GM18909 (cell line): Measurements from ENCODE around the gene FRAT2.
A peak's percentile ranks its signal among the peaks of the same experiment; 100 is the strongest.
"Not testable (repeated sequence)": the region's sequence is repeated elsewhere in the genome, so short reads cannot be mapped to it uniquely, and the experiment has no call there.

ENCODE experiments used
- ATAC-seq: cut with Tn5 transposase; IDR thresholded peaks from one replicate; pipeline ENCODE4 v1.9.1; 2021; ENCODE audit warnings: mild to moderate bottlenecking; ENCODE audit not compliant: unreplicated experiment, poor library complexity

Gene FRAT2

DNA sequence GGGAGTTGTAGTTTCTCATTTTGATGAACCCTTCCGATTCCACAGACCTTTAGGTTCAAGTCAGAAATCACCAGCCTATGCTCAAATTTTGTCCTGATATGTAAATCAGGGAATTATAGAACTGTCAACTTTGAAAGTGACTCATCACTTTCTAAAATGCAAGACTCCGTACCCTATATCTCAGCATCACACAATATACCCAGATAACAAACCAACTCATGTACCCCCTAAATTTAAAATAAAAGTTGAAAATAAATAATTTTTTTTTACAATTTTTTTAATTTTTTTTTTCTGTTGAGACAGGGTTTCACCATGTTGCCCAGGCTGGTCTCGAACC lies 41.7 kb downstream of the FRAT2 start:
- ATAC-seq, result no peak

DNA sequence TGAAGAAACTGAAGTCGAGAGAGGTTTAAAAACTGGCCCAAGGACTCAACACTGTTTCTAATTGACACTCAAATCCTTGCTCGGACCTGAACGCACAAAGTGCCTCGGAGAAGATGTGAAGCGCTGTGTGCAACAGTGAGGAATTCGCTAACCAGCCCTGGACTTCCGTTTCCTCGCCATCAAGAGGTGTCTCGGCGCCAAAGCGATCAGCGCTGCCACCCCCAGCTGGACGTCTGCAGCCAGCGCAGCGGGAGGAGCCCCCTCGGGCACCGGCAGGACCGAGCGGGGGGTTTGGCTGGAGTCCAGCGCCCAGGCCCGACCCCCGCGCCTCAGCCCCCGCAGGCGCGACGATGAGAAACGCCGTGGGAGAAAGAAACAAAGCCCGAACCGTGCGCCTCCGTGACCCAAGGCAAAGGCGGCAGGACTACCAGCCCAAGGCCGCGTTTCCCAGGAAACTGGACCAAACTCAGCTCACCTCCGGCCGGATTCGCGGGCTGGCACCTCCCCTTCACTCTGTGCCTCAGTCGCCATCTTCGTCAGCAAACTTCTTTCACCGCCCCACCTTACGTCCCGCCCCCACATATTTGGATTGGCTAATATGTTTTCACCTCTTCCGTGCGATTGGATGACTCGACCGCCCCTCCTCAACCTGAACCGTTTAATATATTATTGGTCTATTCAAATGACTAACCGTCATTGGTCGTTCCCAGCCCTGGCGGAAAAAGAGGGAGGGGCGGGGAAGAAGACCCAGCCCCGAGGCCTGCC lies 42.2 kb downstream of the FRAT2 start, which contains the start of gene ARHGAP19:
ARHGAP19 (minus strand) TSS at position 541 of the 765 bp plus-strand sequence; CDS start at position 531, 10 bp downstream.
- ATAC-seq, result peak; percentile 97

DNA sequence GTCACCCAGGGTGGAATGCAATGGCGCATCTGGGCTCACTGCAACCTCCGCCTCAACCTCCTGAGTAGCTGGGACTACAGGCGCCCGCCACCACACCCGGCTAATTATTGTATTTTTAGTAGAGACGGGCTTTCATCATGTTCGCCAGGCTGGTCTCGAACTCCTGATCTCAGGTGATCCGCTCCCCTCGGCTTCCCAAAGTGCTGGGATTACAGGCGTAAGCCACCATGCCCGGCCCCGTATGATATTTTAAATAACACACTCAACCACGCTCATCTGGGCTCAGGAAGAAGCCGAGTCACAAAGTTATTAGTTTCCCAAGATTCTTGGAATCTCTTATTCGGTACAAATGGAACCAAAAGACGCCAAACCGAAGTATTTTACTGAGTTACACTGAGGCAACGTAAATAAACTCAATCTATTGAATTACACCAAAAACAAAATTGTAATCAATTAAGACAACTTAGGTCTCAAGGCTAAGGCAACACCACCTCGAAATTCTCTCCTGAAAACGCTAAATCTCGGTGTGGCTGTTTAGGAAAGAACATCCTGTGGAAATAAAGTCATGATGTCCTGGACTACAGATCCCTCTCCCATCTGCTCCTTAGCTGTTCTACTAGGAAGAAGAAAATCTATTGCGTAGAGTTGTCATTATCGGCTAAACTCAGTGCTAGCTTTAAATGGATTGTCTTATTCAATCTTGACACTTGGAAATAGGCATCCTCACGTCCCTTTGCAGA lies 43.0 kb downstream of the FRAT2 start:
- no peak for ATAC-seq

DNA sequence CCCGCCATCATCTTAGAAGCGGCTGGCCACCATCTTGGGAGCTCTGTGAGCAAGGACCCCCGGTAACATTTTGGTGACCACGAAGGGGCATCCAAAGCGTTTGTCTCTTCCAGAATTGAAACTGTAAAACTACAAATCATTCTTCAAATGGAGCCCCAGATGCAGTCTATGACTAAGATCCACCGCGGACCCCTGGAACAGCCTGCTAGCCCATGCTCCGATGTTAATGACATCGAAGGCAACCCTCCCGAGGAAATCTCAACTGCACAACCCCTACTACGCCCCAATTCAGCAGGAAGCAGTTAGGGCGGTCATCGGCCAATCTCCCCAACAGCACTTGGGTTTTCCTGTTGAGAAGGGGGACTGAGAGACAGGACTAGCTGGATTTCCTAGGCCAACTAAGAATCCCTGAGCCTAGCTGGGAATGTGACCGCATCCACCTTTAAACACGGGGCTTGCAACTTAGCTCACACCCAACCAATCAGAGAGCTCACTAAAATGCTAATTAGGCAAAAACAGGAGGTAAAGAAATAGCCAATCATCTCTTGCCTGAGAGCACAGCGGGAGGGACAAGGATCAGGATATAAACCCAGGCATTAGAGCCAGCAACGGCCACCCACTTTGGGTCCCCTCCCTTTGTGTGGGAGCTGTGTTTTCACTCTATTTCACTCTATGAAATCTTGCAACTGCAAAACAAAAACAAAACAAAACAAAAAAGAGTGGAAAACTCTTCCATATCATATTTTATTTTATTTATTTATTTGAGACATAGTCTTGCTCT lies 43.8 kb downstream of the FRAT2 start:
- not testable (repeated sequence) for ATAC-seq

DNA sequence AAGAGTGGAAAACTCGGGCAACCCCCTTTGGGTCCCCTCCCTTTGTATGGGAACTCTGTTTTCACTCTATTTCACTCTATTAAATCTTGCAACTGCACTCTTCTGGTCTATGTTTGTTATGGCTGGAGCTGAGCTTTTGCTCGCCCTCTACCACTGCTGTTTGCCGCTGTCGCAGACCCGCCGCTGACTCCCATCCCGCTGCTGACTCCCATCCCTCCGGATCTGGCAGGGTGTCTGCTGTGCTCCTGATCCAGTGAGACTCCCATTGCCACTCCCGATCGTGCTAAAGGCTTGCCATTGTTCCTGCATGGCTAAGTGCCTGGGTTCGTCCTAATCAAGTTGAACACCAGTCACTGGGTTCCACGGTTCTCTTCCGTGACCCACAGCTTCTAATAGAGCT lies 44.5 kb downstream of the FRAT2 start:
- ATAC-seq, result not testable (repeated sequence)
